ENCODE results near the gene KCTD1. TPM values are rescaled to one million over a fixed set of nuclear protein-coding genes. Genes with fewer than 3 reads are reported as not detected.
A peak's percentile ranks its signal among the peaks of the same experiment; 100 is the strongest.

Gene KCTD1
- total RNA-seq, 1 donor from 2014 or later = 27.8 TPM

GRCh38 chr18:26546875-26547645, 1.3 kb downstream of the KCTD1 start:
- peak; percentile 8 for DNase-seq (ENCODE audit: low read depth, low spot score)
- Mint-ChIP-seq H3K27me3 (ENCODE audit: low read depth) (peaks cover 42% of the 10 kb centered on the region), H3K4me1 (peaks cover 65% of the 10 kb centered on the region), H3K9me3 (no peaks in the 10 kb centered on the region), H3K36me3 (ENCODE audit: low read depth) (no peaks in the 10 kb centered on the region), H3K27ac (ENCODE audit: unreplicated experiment) (peak overlapping the region; percentile 83), H3K4me3 (peak overlapping the region; percentile 99)
- TF ChIP-seq CTCF (conservative IDR thresholded peaks at IDR 0.05) = no peak

GRCh38 chr18:26546170-26546874, 2.0 kb downstream of the KCTD1 start:
- Mint-ChIP-seq H3K9me3 (no peaks in the 10 kb centered on the region), H3K4me3 (peak overlapping the region; percentile 99), H3K4me1 (peaks cover 62% of the 10 kb centered on the region), H3K27me3 (ENCODE audit: low read depth) (peaks cover 35% of the 10 kb centered on the region), H3K36me3 (ENCODE audit: low read depth) (no peaks in the 10 kb centered on the region), H3K27ac (ENCODE audit: unreplicated experiment) (peak overlapping the region; percentile 75)
- no peak for DNase-seq (ENCODE audit: low read depth, low spot score)
- TF ChIP-seq CTCF (conservative IDR thresholded peaks at IDR 0.05) = no peak

GRCh38 chr18:26545335-26546123, 2.8 kb downstream of the KCTD1 start:
- no peaks in the 10 kb centered on the region for H3K9me3 Mint-ChIP-seq
- DNase-seq (ENCODE audit: low read depth, low spot score) = no peak
- H3K36me3 Mint-ChIP-seq (ENCODE audit: low read depth) = no peaks in the 10 kb centered on the region
- peak overlapping the region; percentile 99 for H3K4me3 Mint-ChIP-seq
- TF ChIP-seq CTCF (conservative IDR thresholded peaks at IDR 0.05) = no peak
- peaks cover 28% of the 10 kb centered on the region for H3K27me3 Mint-ChIP-seq (ENCODE audit: low read depth)
- peaks cover 67% of the 10 kb centered on the region for H3K4me1 Mint-ChIP-seq
- no peak overlapping the region for H3K27ac Mint-ChIP-seq (ENCODE audit: unreplicated experiment)

- H3K36me3 Mint-ChIP-seq (ENCODE audit: low read depth) = no peaks in the 10 kb centered on the region
- H3K4me3 Mint-ChIP-seq = peak overlapping the region; percentile 99
- no peak for TF ChIP-seq CTCF (conservative IDR thresholded peaks at IDR 0.05)
- H3K27ac Mint-ChIP-seq (ENCODE audit: unreplicated experiment) = no peak overlapping the region
- no peak for DNase-seq (ENCODE audit: low read depth, low spot score)
- H3K27me3 Mint-ChIP-seq (ENCODE audit: low read depth) = peaks cover 20% of the 10 kb centered on the region
- no peaks in the 10 kb centered on the region for H3K9me3 Mint-ChIP-seq
- peaks cover 68% of the 10 kb centered on the region for H3K4me1 Mint-ChIP-seq
Measured at GRCh38 chr18:26544451-26544850, 3.9 kb downstream of the KCTD1 start.

GRCh38 chr18:26543373-26543772, 5.0 kb downstream of the KCTD1 start:
- peaks cover 16% of the 10 kb centered on the region for H3K27me3 Mint-ChIP-seq (ENCODE audit: low read depth)
- peak overlapping the region; percentile 42 for H3K4me3 Mint-ChIP-seq
- H3K9me3 Mint-ChIP-seq = no peaks in the 10 kb centered on the region
- H3K4me1 Mint-ChIP-seq = peaks cover 68% of the 10 kb centered on the region
- DNase-seq (ENCODE audit: low read depth, low spot score) = no peak
- no peak for TF ChIP-seq CTCF (conservative IDR thresholded peaks at IDR 0.05)
- H3K27ac Mint-ChIP-seq (ENCODE audit: unreplicated experiment) = no peak overlapping the region
- no peaks in the 10 kb centered on the region for H3K36me3 Mint-ChIP-seq (ENCODE audit: low read depth)

All from neural crest cell (in vitro differentiated cells).